ENCODE data around the gene TEX53. TPM values are rescaled to one million over a fixed set of nuclear protein-coding genes. Genes with fewer than 3 reads are reported as not detected.

Gene TEX53
- total RNA-seq (2021; fragmentation: NEBNext Ultra II Directional; extraction: Animal tissue kit (Norgen Biotek cat#: 25700)) (not detected in 2 replicates), polyA plus RNA-seq (2011; rRNA removed) (not detected in 2 replicates), polyA minus RNA-seq (2011; rRNA and poly(A)+ RNA removed) (not detected in 2 replicates)
- not detected for polyA plus RNA-seq (2011; cell fraction: cytosol; rRNA removed)
- polyA plus RNA-seq (2011; cell fraction: nucleus; rRNA removed), result not detected
- not detected in 4 replicates for polyA plus RNA-seq (2012, experiment 1 of 2)
- not detected for polyA plus RNA-seq (2012, experiment 2 of 2)
- polyA plus RNA-seq (2013, experiment 1 of 2), result not detected
- not detected for polyA plus RNA-seq (2013, experiment 2 of 2)
- polyA minus RNA-seq (2011; cell fraction: cytosol; rRNA and poly(A)+ RNA removed), result not detected
- polyA minus RNA-seq (2011; cell fraction: nucleus; rRNA and poly(A)+ RNA removed), result not detected
- long read RNA-seq, experiment 1, result 0 reads
- long read RNA-seq, experiment 2, result 0 reads

DNA sequence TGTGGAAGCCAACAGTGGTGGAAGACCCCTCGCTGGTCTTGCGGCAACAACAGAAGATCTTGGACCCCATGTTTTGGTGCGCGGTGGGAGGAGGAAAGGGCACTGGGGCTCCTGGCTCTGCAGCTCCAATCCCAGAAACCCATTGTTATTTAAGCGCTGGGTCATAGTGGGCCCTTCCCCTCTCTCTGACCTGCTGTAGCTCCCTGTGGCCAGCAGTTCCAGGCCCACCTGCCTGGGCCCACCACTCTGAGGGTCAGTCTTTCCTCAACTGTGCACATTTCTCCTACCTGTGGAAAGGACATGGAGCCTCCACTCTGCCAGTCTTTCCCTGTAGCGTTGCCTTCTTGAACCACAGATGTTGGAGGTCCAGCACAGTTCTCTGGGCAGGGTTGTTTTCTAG lies at the start of gene TEX53:
TSS of gene TEX53 (minus strand) at position 101 of the 400 bp plus-strand sequence. CDS start at position 70, 31 bp downstream.
- H2BK20ac ChIP-seq (ENCODE audit: low read length), result no peak within 1 kb of the TSS
- H3K4me1 ChIP-seq (replicated peaks in 1 of 4; ENCODE audit: control insufficient read depth in 3 of 4, insufficient read depth in 4 of 4, low read length in 3 of 4), result peaks cover 0 to 10% (median 7%) of the 10 kb centered on the region in 4 experiments; a peak in 4 of 7 replicates
- no peak within 1 kb of the TSS for H4K91ac ChIP-seq (replicated peaks; ENCODE audit: insufficient read length, low read length)
- no peaks in the 10 kb centered on the region for H3K9me3 ChIP-seq (ENCODE audit: insufficient read depth in 2 of 2, low read depth in 1 of 2, low read length in 1 of 2)
- POLR2A ChIA-PET (ENCODE audit: partially characterized antibody), result interaction anchor here (0.6 kb wide), 1 partner anchor 132 kb away, joined by 3 read pairs; no protein-coding TSS in a partner anchor
- H3K14ac ChIP-seq (ENCODE audit: insufficient read length), result no peak within 1 kb of the TSS
- H3K27me3 ChIP-seq (replicated peaks in 1 of 4; ENCODE audit: control insufficient read depth in 3 of 4, extremely low read depth in 1 of 4, insufficient read depth in 3 of 4, low read length in 3 of 4), result no peaks in the 10 kb centered on the region; a peak in 1 of 7 replicates
- H3K79me2 ChIP-seq (ENCODE audit: control insufficient read depth in 1 of 2, insufficient read depth in 2 of 2, low read length in 2 of 2), result no peaks in the 10 kb centered on the region
- H3K9ac ChIP-seq (replicated peaks in 1 of 4; ENCODE audit: extremely low read depth in 1 of 4, low read depth in 3 of 4, low read length in 3 of 4), result no peak within 1 kb of the TSS
- H2BK120ac ChIP-seq (replicated peaks; ENCODE audit: low read depth, low read length), result no peak within 1 kb of the TSS
- H2BK5ac ChIP-seq (ENCODE audit: low read depth, low read length), result no peak within 1 kb of the TSS
- no peak within 1 kb of the TSS for H2BK12ac ChIP-seq (ENCODE audit: low read depth, low read length)
- WGBS, 2 experiments (ENCODE audit: extremely low coverage in 1 of 2, insufficient coverage in 1 of 2, insufficient read length in 1 of 2, insufficient replicate concordance in 2 of 2, low coverage in 1 of 2, low lambda C conversion rate in 2 of 2, missing lambda C conversion rate in 1 of 2), result 92% methylated on average over 6 of the region's 6 CpGs; no CpG with 5 or more reads in 1 of the 2 experiments
- H3K56ac ChIP-seq (replicated peaks; ENCODE audit: insufficient read length, low read depth, low read length), result no peak within 1 kb of the TSS
- H2AK5ac ChIP-seq (ENCODE audit: low read depth, low read length), result no peak within 1 kb of the TSS
- H3K18ac ChIP-seq (ENCODE audit: extremely low read depth, low read length), result no peak within 1 kb of the TSS
- H2BK15ac ChIP-seq (ENCODE audit: low read length), result no peak within 1 kb of the TSS
- H3K23me2 ChIP-seq (ENCODE audit: low read depth, low read length), result no peaks in the 10 kb centered on the region; the same call in 1 of the 2 replicates
- H3K36me3 ChIP-seq (ENCODE audit: control insufficient read depth in 2 of 4, insufficient read depth in 4 of 4, low read length in 3 of 4), result no peaks in the 10 kb centered on the region
- no peak within 1 kb of the TSS for H3K4ac ChIP-seq (replicated peaks; ENCODE audit: insufficient read length, low read depth, low read length)
- no peak within 1 kb of the TSS for H3K27ac ChIP-seq (ENCODE audit: low read depth, low read length)
- H4K5ac ChIP-seq (ENCODE audit: insufficient read length, low read depth, low read length), result no peak within 1 kb of the TSS
- H3K4me2 ChIP-seq (ENCODE audit: insufficient read depth in 1 of 2, low read depth in 2 of 2, low read length in 2 of 2), result no peak within 1 kb of the TSS
- no peaks in the 10 kb centered on the region for H3K79me1 ChIP-seq (ENCODE audit: low read depth, low read length)
- no peak within 1 kb of the TSS for H2AFZ ChIP-seq (ENCODE audit: low read length)
- no peak within 1 kb of the TSS for H3K23ac ChIP-seq (ENCODE audit: insufficient read length)
- FAIRE-seq (no peak), DNase-seq (ENCODE audit: low read depth in 1 of 2, low spot score in 2 of 2) (no peak)
- CTCF ChIA-PET (ENCODE audit: partially characterized antibody), result interaction anchor here (0.6 to 9.3 kb wide), 8 partner anchors 19 to 250 kb away, joined by 3 to 165 read pairs (median 4); partner anchors contain the start of gene TEX48
- H4K20me1 ChIP-seq (replicated peaks in 1 of 2; ENCODE audit: control insufficient read depth in 1 of 2, insufficient read depth in 2 of 2, low read length in 2 of 2), result no peaks in the 10 kb centered on the region
- H3K4me3 ChIP-seq (ENCODE audit: extremely low read depth in 1 of 4, insufficient read depth in 2 of 4, low read depth in 3 of 4, low read length in 4 of 4), result no peak within 1 kb of the TSS
- no peak within 1 kb of the TSS; the same call in 1 of the 2 replicates for H4K8ac ChIP-seq (ENCODE audit: extremely low read depth, insufficient read depth, low read length)
- TF ChIP-seq RFX5 (IDR thresholded peaks at IDR 0.05; ENCODE audit: borderline replicate concordance, low read depth, low read length) (no peak), CHD2 (IDR thresholded peaks at IDR 0.05; ENCODE audit: low read length) (no peak), GABPA (IDR thresholded peaks at IDR 0.05; ENCODE audit: borderline replicate concordance, insufficient read depth, low read length) (no peak)

Data from H1 (cell line).